Mesenteric fat pad (tissue), 1 donor: ENCODE measurements around the gene ABCC11. TPM values are rescaled to one million over a fixed set of nuclear protein-coding genes. Genes with fewer than 3 reads are reported as not detected.

ENCODE experiments used
- DNase-seq: peaks from one replicate; pipeline ENCODE4 v3.0.0-alpha.2; 2020; ENCODE audit warnings: low spot score
- total RNA-seq: library from RNA; stranded (reverse); fragmentation: NEBNext Ultra II Directional; extraction: Animal tissue kit (Norgen Biotek cat#: 25700); gene quantifications from one replicate; pipeline ENCODE4 v1.2.1, GENCODE V29; 2021
- donor health status: DM: yes; HTN: yes; CAD: no.

ABCC11 gene
- total RNA-seq, 1 donor from 2014 or later, result 0.22 TPM

DNA sequence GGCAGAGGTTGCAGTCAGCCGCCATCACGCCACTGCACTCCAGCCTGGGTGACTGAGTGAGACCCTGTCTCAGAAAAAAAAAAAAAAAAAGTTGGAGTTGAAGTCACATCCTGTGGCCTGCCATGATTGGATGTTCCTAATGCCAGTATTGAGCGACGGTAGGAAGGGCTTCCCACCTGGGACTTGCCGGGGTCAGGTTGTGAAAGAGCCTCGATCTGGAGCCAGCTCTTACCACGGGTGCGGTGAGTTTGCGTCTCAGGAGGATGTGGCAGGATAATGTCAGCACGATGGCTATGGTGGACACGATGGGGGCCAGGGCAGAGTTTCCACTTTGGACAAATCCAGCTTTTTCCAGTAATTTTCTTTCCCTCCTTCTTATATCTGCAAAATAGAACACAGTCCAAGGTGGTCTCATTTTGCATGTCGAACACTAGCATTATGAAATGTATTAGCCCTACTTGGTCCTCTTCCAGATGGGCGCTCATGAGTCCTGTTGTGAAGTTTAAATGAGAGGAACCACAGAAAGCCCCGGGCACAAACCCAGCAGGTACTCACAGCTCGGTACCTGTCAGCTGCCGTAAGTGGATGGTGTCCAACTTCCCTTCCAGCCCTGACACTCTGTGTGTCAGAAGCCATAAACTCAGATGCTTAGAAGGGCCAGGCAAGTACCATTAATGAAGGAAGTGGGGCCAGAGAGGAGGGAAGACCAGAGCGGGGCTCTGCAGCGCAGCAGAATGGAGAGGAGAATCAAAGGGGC is 113.7 kb downstream of the ABCC11 start:
- no peak for DNase-seq

DNA sequence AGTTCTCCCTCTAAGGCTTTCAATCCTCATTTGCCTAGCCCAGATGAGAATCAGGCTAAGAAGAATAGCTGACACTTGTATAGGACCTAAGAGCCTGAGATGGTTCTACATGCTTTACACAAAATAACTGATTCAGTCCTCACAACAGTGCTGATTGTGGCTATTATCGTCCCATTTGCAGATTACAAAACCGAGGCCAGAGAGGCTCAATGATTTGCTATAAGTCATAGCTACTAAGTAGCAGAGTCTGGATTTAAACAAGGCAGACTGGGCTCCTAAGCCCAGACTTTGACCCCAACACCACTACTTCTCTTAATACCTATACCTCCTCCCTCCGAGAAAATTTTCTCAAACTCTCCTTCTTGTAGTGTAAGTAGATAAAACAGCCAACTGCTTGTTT is 114.6 kb downstream of the ABCC11 start:
- no peak for DNase-seq

- no peak for DNase-seq
These were observed 116.0 kb downstream of the ABCC11 start for GRCh38 chr16:48131201-48131935.

- DNase-seq, result no peak
These were observed 117.4 kb downstream of the ABCC11 start for GRCh38 chr16:48129926-48130325.

DNA sequence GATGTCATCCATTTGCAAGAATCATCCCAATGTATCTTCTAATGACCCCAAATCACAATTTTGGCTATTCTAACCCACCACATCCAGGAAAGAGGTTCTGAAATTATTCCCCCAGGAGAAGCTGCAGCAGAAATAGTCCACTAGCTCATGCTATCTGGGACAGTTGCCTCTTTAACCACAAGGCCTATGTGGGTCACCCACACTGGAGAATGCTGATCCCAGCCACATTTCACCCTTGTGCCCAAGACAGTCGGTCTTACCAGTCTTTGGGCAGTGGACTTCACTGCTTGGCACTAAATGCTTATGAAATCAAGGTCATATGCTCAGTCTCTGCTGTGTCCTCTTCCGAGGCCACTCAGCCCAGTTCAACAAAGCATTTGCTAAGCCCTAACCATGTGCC is 118.6 kb downstream of the ABCC11 start:
- no peak for DNase-seq

- no peak for DNase-seq
These were observed 120.3 kb downstream of the ABCC11 start for GRCh38 chr16:48126801-48127644.

GRCh38 chr16:48125888-48126287 is 121.5 kb downstream of the ABCC11 start:
- DNase-seq, result no peak

DNA sequence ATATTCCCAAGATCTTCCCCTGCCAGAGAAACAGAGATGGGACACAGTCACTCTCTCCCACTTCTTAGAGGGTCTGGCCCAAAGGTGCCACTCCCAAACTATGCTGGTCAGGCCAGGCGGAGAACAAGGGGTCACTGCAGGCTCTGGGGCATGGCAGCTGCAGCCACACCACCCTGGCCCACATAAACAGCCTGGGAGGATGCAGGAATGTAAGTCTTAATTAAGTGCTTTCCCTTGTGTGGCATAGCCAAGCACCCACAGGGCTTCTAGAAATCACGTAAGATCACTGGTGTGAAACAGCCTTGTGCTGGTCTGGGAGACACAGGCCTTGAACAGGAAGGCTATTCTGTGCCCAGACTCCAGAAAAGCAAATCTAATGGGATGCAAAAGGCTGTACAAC is 123.1 kb downstream of the ABCC11 start:
- no peak for DNase-seq

- no peak for DNase-seq
These were observed 124.1 kb downstream of the ABCC11 start for GRCh38 chr16:48123104-48123788.

DNA sequence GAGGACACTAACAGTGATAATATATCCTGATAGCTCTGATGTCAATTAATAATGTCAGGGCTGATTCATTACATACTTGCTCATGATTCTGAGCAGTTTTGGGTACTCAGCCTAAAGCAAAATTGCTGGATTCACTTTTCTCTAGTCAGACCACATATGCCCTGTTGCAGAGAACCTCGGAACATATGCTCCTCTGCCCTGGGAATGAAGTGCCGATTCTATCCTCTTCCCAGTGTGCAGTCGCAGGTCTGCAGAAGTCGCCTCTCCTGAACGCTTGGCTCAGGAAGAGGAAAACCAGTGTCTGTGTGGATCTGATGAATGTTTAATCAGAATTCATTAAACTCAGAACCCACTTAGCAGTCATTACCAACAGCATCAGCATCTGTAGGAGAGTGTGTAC is 126.1 kb downstream of the ABCC11 start:
- DNase-seq, result no peak

DNA sequence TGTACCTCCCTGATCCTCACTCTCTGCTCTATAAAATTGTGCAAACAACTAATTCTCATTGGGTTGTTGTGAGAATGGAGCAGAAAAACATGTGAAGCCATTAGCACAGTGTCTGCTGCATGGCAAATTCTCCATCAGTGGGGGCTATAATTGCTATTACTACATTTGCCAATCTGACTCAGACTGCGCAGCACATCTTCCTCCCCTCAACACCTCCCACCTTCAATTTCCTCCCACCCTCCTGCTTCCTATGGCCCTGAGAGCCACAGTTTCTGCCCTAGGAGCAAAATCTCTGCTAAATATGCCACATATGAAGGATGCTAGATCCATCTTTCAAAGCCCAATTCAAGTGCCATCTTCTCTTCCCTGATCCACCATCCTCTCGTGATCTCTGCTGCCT is 128.5 kb downstream of the ABCC11 start:
- no peak for DNase-seq

DNA sequence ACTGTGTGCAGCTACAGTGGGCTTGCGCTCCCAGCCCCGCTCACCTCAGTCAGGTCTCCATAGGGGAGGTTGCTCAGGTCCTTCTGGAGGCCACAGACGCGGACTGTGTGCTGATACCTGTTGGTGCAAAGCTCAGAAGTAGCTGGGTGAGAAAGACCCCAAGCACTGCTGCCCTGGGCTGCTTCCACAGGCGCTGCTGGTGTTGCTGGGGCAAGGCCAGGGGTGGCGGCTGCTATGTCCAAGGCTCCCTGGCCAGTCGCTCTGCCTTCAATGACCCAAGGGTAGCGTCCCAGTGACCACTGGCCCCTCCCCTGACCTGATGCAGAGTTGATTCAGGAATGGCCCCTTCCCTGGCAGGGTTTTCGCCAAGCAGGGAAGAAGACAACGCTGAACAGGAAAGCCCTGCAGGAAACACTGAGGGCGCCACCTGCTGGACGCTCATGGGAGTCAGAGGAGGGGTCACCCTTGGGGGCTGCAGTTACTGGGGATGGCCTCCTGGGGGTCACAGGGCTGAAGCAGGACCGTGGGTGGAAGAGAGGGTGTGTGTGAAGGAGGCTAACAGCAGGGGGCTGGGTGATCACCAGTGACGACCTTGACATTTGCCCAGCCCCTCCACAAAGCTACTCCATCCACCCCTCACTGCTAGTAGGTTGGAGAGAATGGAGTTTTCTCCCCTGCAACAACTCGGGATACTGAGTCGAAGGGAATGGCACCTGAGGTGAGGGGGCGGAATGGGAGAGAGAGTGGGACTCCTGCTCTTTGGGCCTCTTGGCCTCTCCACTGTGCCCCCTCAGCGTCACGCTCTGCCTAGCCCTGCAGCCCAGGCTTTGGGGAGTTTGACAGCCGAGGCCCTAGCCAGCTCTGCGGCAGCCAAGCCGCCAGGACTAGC is 129.9 kb downstream of the ABCC11 start:
- no peak for DNase-seq

Other genes with a start within 250 kb of the ABCC11 start
- not detected for gene ABCC12, start 91.5 kb downstream of the ABCC11 start, total RNA-seq
- gene LONP2, start 3.2 kb downstream of the ABCC11 start, total RNA-seq, result 67.0 TPM
- 27.6 TPM for gene SIAH1, start 137.9 kb upstream of the ABCC11 start, total RNA-seq